ENCODE results near the gene CD163.

CD163 gene

GRCh38 chr12:7444537-7444936 lies 59.0 kb downstream of the CD163 start:
- TF ChIP-seq CREB1 (IDR thresholded peaks at IDR 0.05; ENCODE audit: low read depth), result no peak
- no peak for TF ChIP-seq YY1 (IDR thresholded peaks at IDR 0.05; ENCODE audit: low read depth)
- no peak for TF ChIP-seq FOXM1 (IDR thresholded peaks at IDR 0.05; ENCODE audit: borderline replicate concordance, low read depth)
- no peak for TF ChIP-seq TEAD4 (IDR thresholded peaks at IDR 0.05)
- no peak for TF ChIP-seq USF1 (IDR thresholded peaks at IDR 0.05)
- TF ChIP-seq ZBTB7A (IDR thresholded peaks at IDR 0.05; ENCODE audit: low read depth), result no peak
- TF ChIP-seq TAF1 (IDR thresholded peaks at IDR 0.05; ENCODE audit: low read depth), result no peak
- no peak for TF ChIP-seq NFIC (IDR thresholded peaks at IDR 0.05)
- TF ChIP-seq EP300 (IDR thresholded peaks at IDR 0.05; ENCODE audit: borderline replicate concordance), result no peak
- TF ChIP-seq CEBPB (IDR thresholded peaks at IDR 0.05), result no peak
- TF ChIP-seq MAX (IDR thresholded peaks at IDR 0.05), result no peak
- TF ChIP-seq EGR1 (IDR thresholded peaks at IDR 0.05), result no peak
- TF ChIP-seq TCF12 (IDR thresholded peaks at IDR 0.05; ENCODE audit: low read depth), result no peak
- no peak for TF ChIP-seq REST (IDR thresholded peaks at IDR 0.05; ENCODE audit: low read depth)
- TF ChIP-seq RAD21 (IDR thresholded peaks at IDR 0.05; ENCODE audit: low read depth), result no peak

- no peak for TF ChIP-seq TCF12 (IDR thresholded peaks at IDR 0.05; ENCODE audit: low read depth)
- no peak for TF ChIP-seq EGR1 (IDR thresholded peaks at IDR 0.05)
- no peak for TF ChIP-seq REST (IDR thresholded peaks at IDR 0.05; ENCODE audit: low read depth)
- no peak for TF ChIP-seq FOXM1 (IDR thresholded peaks at IDR 0.05; ENCODE audit: borderline replicate concordance, low read depth)
- TF ChIP-seq TAF1 (IDR thresholded peaks at IDR 0.05; ENCODE audit: low read depth), result no peak
- no peak for TF ChIP-seq CREB1 (IDR thresholded peaks at IDR 0.05; ENCODE audit: low read depth)
- no peak for TF ChIP-seq MAX (IDR thresholded peaks at IDR 0.05)
- no peak for TF ChIP-seq NFIC (IDR thresholded peaks at IDR 0.05)
- no peak for TF ChIP-seq CEBPB (IDR thresholded peaks at IDR 0.05)
These were observed 59.5 kb downstream of the CD163 start, which contains the start of gene CD163L1 for GRCh38 chr12:7444076-7444475. CD163L1 (minus strand) TSS chr12:7444153; CDS start chr12:7444127, 26 bp downstream.

- TF ChIP-seq RAD21 (IDR thresholded peaks at IDR 0.05; ENCODE audit: low read depth), result no peak
- no peak for TF ChIP-seq ZBTB7A (IDR thresholded peaks at IDR 0.05; ENCODE audit: low read depth)
- no peak for TF ChIP-seq TCF12 (IDR thresholded peaks at IDR 0.05; ENCODE audit: low read depth)
These were observed 62.4 kb downstream of the CD163 start for GRCh38 chr12:7441216-7441615.

- TF ChIP-seq CREB1 (IDR thresholded peaks at IDR 0.05; ENCODE audit: low read depth) (no peak), RAD21 (IDR thresholded peaks at IDR 0.05; ENCODE audit: low read depth) (no peak), ZBTB7A (IDR thresholded peaks at IDR 0.05; ENCODE audit: low read depth) (no peak), NFIC (IDR thresholded peaks at IDR 0.05) (no peak), FOXM1 (IDR thresholded peaks at IDR 0.05; ENCODE audit: borderline replicate concordance, low read depth) (no peak), TAF1 (IDR thresholded peaks at IDR 0.05; ENCODE audit: low read depth) (no peak), EGR1 (IDR thresholded peaks at IDR 0.05) (no peak), CEBPB (IDR thresholded peaks at IDR 0.05) (no peak), MAX (IDR thresholded peaks at IDR 0.05) (no peak), TCF12 (IDR thresholded peaks at IDR 0.05; ENCODE audit: low read depth) (no peak), REST (IDR thresholded peaks at IDR 0.05; ENCODE audit: low read depth) (no peak), USF1 (IDR thresholded peaks at IDR 0.05) (no peak)
These were observed 63.7 kb downstream of the CD163 start for GRCh38 chr12:7439579-7440505.
